Myocyte (in vitro differentiated cells): ENCODE measurements around the gene PHLDB3. TPM values are rescaled to one million over a fixed set of nuclear protein-coding genes. Genes with fewer than 3 reads are reported as not detected.

ENCODE experiments used
- total RNA-seq: library from RNA; depleted of rRNA; stranded (reverse); fragments of >200 nt; gene quantifications from 2 replicates; pipeline ENCODE4 v1.2.3, GENCODE V29; 2014

PHLDB3 gene
- total RNA-seq, 1 donor from 2014 or later: 7.8 TPM

Other genes with a start within 250 kb of the PHLDB3 start
- not detected in 2 replicates for gene PSG9, start 235.2 kb downstream of the PHLDB3 start, total RNA-seq
- gene CD177, start 151.1 kb downstream of the PHLDB3 start, total RNA-seq: 0.10 and 0.29 TPM in 2 replicates
- not detected in 2 replicates for gene TEX101, start 89.9 kb downstream of the PHLDB3 start, total RNA-seq
- 0.21 and 0.37 TPM in 2 replicates for gene LYPD3, start 39.1 kb downstream of the PHLDB3 start, total RNA-seq
- gene ETHE1, start 22.5 kb upstream of the PHLDB3 start, total RNA-seq: 17.6 and 19.8 TPM in 2 replicates
- gene ZNF575, start 28.4 kb upstream of the PHLDB3 start, total RNA-seq: not detected in 2 replicates
- gene XRCC1, start 70.8 kb upstream of the PHLDB3 start, total RNA-seq: 29.2 and 32.1 TPM in 2 replicates
- 0.94 TPM in 1 of 2 replicates, not detected in the other for gene PINLYP, start 71.1 kb upstream of the PHLDB3 start, total RNA-seq
- gene IRGQ, start 91.4 kb upstream of the PHLDB3 start, total RNA-seq: 41.3 and 48.1 TPM in 2 replicates
- gene ZNF576, start 91.8 kb upstream of the PHLDB3 start, total RNA-seq: 10.1 and 12.2 TPM in 2 replicates
- gene SRRM5, start 107.3 kb upstream of the PHLDB3 start, total RNA-seq: 0.10 TPM in 1 of 2 replicates, not detected in the other
- 52.6 and 65.2 TPM in 2 replicates for gene ZNF428, start 114.9 kb upstream of the PHLDB3 start, total RNA-seq
- gene CADM4, start 135.1 kb upstream of the PHLDB3 start, total RNA-seq: 1.4 and 1.6 TPM in 2 replicates
- gene PLAUR, start 165.4 kb upstream of the PHLDB3 start, total RNA-seq: 6.3 and 6.9 TPM in 2 replicates
- not detected in 2 replicates for gene IRGC, start 211.3 kb upstream of the PHLDB3 start, total RNA-seq